ENCODE measurements around the gene CYTH1. TPM values are rescaled to one million over a fixed set of nuclear protein-coding genes. Genes with fewer than 3 reads are reported as not detected.

Gene CYTH1
- polyA plus RNA-seq, 1 donor from 2014 or later = 120 TPM

DNA sequence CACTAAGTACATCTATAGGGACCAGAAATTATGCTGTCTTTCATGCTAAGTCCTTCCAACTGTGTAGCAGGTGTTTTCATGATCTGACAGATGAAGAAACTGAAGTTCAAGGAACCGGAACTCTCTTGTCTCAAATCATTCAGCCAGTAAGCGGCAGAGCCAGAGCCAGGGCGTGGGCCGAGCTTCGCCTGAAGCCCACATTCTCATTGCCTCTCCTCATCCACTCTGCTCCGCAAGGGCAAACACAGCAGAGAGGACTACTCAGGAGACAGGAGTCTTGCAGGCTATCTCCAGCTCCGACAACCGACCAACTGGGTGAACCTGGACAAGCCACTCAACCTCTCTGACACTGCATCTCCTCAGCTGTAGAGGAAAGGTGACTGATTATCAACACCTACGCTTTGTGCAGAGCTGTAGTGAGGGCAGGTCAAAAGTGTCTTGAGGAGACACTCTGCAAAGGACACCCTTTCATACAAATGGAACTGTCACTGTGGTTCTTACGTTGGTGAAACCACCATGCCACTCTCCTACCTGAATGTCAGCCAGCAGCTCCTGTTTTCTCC is 72.9 kb downstream of the CYTH1 start:
- TF ChIP-seq POLR2AphosphoS5 (IDR thresholded peaks at IDR 0.05) = no peak
- TF ChIP-seq, protein P1, sequence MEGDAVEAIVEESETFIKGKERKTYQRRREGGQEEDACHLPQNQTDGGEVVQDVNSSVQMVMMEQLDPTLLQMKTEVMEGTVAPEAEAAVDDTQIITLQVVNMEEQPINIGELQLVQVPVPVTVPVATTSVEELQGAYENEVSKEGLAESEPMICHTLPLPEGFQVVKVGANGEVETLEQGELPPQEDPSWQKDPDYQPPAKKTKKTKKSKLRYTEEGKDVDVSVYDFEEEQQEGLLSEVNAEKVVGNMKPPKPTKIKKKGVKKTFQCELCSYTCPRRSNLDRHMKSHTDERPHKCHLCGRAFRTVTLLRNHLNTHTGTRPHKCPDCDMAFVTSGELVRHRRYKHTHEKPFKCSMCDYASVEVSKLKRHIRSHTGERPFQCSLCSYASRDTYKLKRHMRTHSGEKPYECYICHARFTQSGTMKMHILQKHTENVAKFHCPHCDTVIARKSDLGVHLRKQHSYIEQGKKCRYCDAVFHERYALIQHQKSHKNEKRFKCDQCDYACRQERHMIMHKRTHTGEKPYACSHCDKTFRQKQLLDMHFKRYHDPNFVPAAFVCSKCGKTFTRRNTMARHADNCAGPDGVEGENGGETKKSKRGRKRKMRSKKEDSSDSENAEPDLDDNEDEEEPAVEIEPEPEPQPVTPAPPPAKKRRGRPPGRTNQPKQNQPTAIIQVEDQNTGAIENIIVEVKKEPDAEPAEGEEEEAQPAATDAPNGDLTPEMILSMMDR (IDR thresholded peaks at IDR 0.05; ENCODE audit: poor library complexity, severe bottlenecking) = no peak
- no peak for TF ChIP-seq TAF1 (IDR thresholded peaks at IDR 0.05; ENCODE audit: low read depth)
- no peak for TF ChIP-seq EP300 (conservative IDR thresholded peaks at IDR 0.05; ENCODE audit: poor library complexity, severe bottlenecking)
- no peak for TF ChIP-seq SMC3 (conservative IDR thresholded peaks at IDR 0.05; ENCODE audit: poor library complexity)
- Histone ChIP-seq H3F3A (ENCODE audit: insufficient read depth, low read length, poor library complexity, severe bottlenecking) (no peaks in the 10 kb centered on the region), H4K20me1 (ENCODE audit: insufficient read depth) (no peaks in the 10 kb centered on the region), H3K4me3 (ENCODE audit: low read length) (no peak overlapping the region), H2AFZ (ENCODE audit: low read depth, low read length) (no peak overlapping the region), H3K79me2 (replicated peaks; ENCODE audit: insufficient read depth, low read length) (peaks cover 8% of the 10 kb centered on the region), H3K9me3 (ENCODE audit: low read length) (no peaks in the 10 kb centered on the region), H3K9ac (ENCODE audit: low read length) (no peak overlapping the region), H3K27me3 (ENCODE audit: insufficient read depth, low read depth, low read length) (no peaks in the 10 kb centered on the region), H3K9me2 (ENCODE audit: insufficient read depth, low read length) (no peaks in the 10 kb centered on the region), H3K4me2 (ENCODE audit: low read length) (no peak overlapping the region), H3K36me3 (ENCODE audit: insufficient read depth, low read length) (no peaks in the 10 kb centered on the region), H3K27ac (ENCODE audit: low read length) (no peak overlapping the region)

DNA sequence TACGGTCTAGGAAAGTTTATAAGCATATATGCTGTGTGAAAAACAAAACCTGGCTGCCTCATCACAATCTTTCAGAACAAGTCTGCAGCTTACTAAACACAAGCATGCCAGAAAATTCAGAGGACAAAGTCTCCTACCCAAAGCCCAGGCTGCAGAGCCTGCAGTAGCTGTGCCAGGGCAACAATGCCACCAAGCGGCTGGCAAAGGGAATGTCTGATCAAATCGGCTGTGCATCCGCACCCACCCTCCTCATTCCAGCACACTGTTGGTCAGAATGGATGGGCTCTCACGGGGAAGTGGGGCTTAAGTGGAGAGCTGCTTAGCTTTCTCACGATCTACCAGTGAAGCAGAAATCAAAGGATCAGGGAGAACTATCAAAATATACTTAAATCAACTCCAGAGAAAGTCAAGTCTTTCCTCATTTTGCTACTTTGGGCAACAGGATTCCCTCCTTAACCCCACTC is 73.5 kb downstream of the CYTH1 start:
- Histone ChIP-seq H3K9me3 (ENCODE audit: low read length) (no peaks in the 10 kb centered on the region), H3K27me3 (ENCODE audit: insufficient read depth, low read depth, low read length) (no peaks in the 10 kb centered on the region), H2AFZ (ENCODE audit: low read depth, low read length) (no peak overlapping the region), H3K9ac (ENCODE audit: low read length) (no peak overlapping the region), H3K9me2 (ENCODE audit: insufficient read depth, low read length) (no peaks in the 10 kb centered on the region), H4K20me1 (ENCODE audit: insufficient read depth) (no peaks in the 10 kb centered on the region), H3K27ac (ENCODE audit: low read length) (no peak overlapping the region), H3K36me3 (ENCODE audit: insufficient read depth, low read length) (no peaks in the 10 kb centered on the region), H3K4me2 (ENCODE audit: low read length) (no peak overlapping the region), H3K79me2 (replicated peaks; ENCODE audit: insufficient read depth, low read length) (peaks cover 6% of the 10 kb centered on the region), H3K4me3 (ENCODE audit: low read length) (no peak overlapping the region), H3F3A (ENCODE audit: insufficient read depth, low read length, poor library complexity, severe bottlenecking) (no peaks in the 10 kb centered on the region)
- TF ChIP-seq EP300 (conservative IDR thresholded peaks at IDR 0.05; ENCODE audit: poor library complexity, severe bottlenecking) (no peak), MXI1 (conservative IDR thresholded peaks at IDR 0.05; ENCODE audit: poor library complexity, severe bottlenecking) (no peak), POLR2AphosphoS5 (IDR thresholded peaks at IDR 0.05) (no peak), EZH2 (IDR thresholded peaks at IDR 0.05; ENCODE audit: borderline replicate concordance, insufficient read depth, low read length, poor library complexity, severe bottlenecking) (no peak), SMC3 (conservative IDR thresholded peaks at IDR 0.05; ENCODE audit: poor library complexity) (peak; percentile 77), TAF1 (IDR thresholded peaks at IDR 0.05; ENCODE audit: low read depth) (no peak), RAD21 (conservative IDR thresholded peaks at IDR 0.05) (peak; percentile 78)
- TF ChIP-seq, protein P1 (IDR thresholded peaks at IDR 0.05; ENCODE audit: poor library complexity, severe bottlenecking) = peak; percentile 80
- TF ChIP-seq, protein P2, sequence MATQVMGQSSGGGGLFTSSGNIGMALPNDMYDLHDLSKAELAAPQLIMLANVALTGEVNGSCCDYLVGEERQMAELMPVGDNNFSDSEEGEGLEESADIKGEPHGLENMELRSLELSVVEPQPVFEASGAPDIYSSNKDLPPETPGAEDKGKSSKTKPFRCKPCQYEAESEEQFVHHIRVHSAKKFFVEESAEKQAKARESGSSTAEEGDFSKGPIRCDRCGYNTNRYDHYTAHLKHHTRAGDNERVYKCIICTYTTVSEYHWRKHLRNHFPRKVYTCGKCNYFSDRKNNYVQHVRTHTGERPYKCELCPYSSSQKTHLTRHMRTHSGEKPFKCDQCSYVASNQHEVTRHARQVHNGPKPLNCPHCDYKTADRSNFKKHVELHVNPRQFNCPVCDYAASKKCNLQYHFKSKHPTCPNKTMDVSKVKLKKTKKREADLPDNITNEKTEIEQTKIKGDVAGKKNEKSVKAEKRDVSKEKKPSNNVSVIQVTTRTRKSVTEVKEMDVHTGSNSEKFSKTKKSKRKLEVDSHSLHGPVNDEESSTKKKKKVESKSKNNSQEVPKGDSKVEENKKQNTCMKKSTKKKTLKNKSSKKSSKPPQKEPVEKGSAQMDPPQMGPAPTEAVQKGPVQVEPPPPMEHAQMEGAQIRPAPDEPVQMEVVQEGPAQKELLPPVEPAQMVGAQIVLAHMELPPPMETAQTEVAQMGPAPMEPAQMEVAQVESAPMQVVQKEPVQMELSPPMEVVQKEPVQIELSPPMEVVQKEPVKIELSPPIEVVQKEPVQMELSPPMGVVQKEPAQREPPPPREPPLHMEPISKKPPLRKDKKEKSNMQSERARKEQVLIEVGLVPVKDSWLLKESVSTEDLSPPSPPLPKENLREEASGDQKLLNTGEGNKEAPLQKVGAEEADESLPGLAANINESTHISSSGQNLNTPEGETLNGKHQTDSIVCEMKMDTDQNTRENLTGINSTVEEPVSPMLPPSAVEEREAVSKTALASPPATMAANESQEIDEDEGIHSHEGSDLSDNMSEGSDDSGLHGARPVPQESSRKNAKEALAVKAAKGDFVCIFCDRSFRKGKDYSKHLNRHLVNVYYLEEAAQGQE (IDR thresholded peaks at IDR 0.05; ENCODE audit: borderline replicate concordance) = no peak

Data from neural cell (in vitro differentiated cells).